ENCODE data around the gene MYO1D.
"Not testable (repeated sequence)": the region's sequence is repeated elsewhere in the genome, so short reads cannot be mapped to it uniquely, and the experiment has no call there.

MYO1D gene

DNA sequence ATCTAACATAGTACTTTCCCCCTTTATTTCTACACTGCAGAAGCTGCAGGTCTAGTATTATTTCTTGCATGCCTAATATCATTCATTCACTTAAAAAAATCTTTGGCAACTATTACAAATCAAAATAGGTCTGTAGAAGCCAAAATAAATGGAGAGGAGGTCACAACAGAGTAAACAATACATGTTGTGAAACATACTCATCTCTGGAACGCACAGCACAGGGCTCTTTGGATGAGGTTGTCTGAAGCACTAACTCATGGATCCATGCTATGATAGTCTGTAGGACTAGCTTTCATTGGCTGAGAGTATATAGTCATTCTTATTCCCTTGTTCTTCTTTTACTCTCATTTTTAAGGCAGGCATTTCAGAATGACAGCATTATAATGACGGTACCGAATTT is 21.3 kb downstream of the MYO1D start:
- DNase-seq (ENCODE audit: low read depth, low spot score), result no peak

DNA sequence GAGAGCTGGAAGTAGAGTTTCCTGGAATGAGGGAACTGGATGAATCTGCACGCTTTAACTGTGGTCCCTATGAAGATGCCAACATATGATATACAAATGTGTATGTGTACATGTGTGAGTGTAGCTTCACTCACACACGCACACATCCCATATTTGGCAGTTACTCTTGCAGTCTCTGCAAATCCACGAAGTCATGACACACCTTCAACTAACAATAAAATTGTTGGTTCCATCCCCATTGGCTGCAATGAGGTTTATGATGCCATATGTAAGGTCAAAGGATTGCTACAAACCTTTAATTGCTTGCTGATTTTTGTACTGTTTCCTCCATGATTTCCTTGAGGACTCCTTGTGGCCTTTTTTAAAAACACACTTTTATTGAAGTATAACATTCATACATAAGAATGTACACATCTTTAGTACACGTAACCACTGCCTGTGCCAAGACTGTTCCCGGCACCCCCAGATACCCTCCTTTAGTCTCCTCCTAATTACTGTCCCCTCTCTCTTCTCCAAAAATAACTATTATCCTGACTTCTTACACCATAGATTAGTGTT is 22.0 kb downstream of the MYO1D start:
- DNase-seq (ENCODE audit: low read depth, low spot score), result no peak

DNA sequence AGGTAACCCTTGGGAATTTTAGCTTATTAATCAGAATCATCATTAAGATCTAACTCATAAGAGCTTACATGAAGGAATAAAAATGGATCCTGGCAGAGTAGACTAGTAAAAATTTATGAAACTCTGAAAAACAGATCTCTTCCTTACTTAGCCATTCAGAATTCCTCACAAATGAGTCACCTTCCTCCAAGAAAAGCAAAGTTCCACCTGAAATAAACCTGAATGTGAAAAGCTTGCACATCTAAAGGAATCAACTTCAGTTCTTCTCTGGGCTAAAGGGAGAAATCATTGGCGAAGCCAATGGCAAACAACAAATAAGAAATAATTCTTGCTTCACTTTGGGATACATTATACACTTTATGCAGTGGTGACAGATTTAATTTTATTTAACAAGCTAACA is 22.7 kb downstream of the MYO1D start:
- no peak for DNase-seq (ENCODE audit: low read depth, low spot score)

DNA sequence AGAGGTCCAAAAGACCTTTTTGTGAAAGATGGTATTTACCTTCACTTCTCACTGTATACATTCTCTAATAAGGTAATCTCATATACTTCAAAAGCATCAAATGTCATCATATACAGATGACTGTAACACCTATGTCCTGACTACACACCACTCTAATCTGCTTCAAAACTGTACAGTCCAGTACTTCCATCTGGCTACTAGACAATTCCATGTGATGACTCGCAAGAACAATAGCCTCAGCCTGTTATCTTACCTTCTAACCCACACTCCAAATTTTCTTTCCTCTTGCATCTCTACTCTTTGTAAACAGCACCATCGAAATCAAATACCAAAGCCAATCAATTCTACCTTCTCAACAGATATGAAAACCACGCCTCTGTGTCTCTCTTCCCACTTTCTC is 24.1 kb downstream of the MYO1D start:
- DNase-seq (ENCODE audit: low read depth, low spot score), result no peak

DNA sequence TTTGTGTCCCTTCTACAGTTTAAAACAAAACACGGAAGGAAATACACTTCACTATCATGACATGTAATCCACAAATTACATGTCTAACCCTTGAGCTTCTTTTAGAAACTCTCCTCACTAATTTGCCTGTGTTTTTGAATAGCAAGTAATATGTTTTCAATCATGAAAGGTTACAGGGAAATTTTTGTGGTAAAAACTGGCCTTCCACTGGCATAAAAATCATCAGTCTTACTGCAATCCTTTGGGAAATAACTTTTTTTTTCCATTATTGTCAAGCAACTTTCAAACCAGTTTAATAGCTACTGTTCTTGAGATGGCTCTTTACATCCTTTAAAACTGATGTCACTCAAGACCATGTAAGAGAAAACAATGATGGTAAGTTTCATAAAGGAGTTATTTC is 27.0 kb downstream of the MYO1D start:
- DNase-seq (ENCODE audit: low read depth, low spot score), result no peak

DNA sequence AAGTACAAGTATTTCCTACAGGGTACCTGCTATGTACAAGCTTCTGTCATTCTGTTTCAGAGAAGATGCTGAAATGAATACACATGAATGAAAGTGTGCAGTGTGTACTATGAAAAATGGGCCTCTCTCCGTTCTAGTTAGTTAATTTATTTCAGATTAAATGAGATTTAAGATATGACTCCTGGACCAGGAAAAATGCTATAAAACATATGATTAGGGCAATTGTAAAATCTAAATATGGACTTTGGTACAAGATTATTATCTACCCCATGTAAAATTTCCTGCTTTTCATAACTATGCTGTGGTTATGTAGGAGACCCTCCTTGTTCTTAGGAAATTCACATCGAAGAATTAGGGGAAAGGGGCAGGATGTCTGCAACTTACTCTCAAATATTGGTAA is 28.9 kb downstream of the MYO1D start:
- no peak for DNase-seq (ENCODE audit: low read depth, low spot score)

DNA sequence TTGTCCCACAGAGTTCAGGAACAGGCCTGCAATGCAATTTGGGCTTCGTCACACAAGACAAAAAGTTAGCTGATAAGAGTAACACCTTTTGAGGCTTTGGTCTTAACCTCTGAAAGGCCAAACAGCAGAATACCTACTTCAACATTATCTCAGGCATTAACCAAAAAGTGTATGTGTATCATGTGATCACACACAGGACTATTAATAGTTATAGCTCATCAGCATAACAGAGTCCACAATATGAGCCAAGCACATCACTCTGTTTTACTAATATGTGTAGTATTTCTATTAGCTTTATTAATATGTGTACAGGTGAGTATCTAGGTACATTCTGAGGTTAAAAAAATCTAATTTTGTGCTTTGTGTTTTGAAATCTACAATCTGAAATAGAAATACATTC is 30.8 kb downstream of the MYO1D start:
- no peak for DNase-seq (ENCODE audit: low read depth, low spot score)

DNA sequence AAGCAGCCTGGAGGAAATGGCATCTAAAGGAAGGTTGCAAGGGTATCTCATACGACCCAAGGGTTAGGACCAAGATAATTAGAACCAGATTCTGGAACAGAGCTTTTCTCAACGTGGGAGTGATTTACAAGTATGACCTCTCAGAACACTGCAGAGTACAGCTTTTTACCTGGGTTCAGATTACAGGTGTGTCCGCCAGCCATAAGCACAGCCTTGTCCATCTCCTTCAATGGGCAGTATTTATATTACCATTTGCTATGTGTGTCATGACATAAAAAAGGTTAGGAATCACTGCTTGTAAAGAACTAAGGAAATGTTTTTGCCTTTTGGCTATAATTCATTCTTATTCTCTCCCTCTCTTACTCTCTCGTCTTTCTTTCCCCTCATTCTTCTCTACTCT is 36.7 kb downstream of the MYO1D start:
- DNase-seq (ENCODE audit: low read depth, low spot score), result no peak

DNA sequence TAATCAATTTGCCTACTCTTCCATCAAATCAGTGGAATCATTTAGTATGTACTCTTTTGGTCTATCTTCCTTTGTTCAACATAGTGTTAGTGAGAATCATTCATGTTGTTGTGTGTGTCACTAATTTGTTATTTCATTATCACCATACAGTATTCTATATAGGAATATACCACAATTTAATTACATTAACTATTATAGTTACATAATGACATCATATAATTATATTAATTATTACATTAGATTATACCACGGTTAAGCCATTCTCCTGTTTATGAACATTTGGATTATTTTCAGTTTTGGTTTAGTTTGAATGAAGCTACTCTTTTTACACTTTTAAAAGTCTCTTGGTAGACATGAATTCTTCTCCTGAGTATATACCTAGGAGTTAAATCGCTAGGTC is 40.4 kb downstream of the MYO1D start:
- no peak for DNase-seq (ENCODE audit: low read depth, low spot score)

DNA sequence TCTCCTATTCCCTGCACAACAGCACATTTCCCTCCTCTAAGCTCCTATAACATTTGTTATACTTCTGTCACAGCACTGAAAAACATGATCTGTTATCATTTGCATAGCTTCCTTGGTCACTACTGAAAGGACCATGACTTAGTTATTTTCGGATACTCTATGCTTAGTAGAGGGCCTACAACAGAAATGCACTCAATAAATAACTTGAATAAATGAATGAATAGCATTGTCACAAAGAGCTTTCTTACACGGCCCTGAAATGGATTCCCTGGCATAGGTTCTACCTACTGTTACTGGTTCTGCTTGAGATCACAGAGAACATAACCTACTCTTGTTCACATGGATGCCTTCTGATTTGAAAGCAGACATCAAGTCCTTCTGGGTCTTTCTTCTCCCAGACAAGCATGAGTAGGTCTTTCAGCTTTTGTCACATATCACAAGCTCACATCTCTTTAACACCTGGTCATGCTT is 41.6 kb downstream of the MYO1D start:
- DNase-seq (ENCODE audit: low read depth, low spot score), result no peak

DNA sequence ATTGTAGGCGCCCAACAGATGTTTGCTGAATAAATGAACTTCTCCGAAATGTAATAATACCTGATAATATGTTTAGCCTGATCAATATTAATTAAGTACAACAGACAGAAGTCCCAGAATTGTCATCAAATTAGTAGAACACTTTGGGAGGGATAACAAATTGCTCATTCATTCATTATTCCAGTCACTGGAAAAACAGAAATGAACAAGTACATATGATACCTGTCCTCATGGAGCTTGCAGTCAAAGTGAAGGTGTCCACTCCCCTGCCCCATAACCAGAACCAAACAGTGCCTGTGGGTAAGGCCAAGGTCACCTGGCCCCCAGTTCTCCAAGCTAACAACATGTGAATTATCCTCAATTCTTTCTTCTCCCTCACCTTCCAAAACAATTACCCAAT is 42.8 kb downstream of the MYO1D start:
- DNase-seq (ENCODE audit: low read depth, low spot score), result no peak

DNA sequence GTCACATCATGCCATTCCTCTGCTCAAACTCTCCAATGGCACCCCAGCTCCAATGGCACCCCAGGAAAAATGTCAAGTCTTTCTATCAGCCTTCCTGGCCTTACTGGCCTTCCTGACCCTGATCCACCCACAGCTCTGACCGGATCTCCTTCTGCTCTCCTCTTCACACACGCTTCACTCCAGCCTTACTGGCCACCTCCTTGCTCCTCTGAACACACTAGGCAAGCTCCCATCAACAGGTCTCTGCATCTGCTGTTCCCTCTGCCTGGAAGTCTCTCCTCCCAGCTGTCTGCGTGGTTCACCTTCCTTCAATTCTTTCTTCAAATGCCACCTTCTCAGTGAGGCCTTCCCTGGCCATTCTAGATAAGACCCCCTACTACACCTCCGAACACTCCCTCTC is 43.4 kb downstream of the MYO1D start:
- no peak for DNase-seq (ENCODE audit: low read depth, low spot score)

DNA sequence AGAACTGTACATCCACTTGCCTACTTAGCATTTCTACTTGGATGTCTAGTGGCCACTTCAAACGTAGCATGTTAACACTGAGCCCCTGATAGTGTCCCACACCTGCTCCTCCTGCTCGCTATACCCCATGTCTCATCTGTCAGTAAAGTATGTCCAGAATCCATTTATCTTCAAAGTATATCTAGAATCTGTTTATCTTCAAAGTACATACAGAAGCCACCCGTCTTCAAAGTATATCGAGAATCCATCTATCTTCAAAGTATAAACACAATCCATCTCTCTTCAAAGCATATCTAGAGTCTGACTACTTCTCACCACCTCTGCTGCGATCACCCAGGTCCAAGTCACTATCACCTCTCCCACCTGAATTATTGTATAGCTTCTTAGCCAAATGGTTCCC is 43.8 kb downstream of the MYO1D start:
- DNase-seq (ENCODE audit: low read depth, low spot score), result no peak

DNA sequence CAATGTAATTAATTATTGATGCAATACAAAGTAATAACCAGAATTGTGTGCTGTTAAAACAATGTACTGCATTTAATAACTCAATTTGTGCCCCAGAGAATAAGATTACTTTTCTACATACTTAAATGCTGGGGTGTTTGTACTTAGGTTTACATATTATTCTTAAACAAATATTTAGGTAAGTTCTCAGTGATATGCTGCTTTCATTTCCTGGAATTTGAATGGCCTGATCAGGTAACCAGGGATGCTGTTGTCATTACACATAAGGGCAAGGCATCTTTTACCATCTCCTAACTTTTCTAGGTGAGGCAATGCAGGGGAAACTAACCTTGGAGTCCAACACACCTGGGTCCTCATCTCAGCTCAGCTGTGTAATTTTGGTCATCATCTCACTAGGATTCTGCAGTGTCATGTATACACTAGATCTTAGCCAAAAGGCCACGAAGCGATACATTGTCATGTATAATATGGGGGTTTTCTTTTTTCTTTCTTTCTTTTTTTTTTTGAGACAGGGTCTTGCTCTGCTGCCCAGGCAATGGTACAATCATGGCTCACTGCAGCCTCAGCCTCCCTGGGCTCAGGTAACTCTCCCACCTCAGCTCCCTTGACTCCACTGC is 45.2 kb downstream of the MYO1D start:
- no peak for DNase-seq (ENCODE audit: low read depth, low spot score)

DNA sequence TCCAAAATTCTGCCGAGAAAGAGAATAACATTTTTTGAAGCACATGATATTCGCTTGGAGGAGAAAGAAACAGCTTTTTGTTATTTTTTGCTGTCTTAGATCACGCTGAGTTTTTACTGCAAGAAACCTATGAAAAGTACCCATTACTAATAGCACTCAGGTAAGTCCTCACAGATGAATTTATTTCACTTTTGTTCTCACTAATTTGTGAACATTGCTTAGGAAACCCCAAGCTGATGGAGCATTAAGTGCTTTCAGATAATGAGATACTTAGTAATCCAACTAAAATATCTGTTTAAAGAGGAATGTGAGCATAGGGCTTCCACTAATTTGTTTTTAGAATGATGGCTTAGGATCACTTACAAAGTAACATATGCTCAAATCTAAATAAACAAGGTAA is 45.7 kb downstream of the MYO1D start:
- no peak for DNase-seq (ENCODE audit: low read depth, low spot score)

DNA sequence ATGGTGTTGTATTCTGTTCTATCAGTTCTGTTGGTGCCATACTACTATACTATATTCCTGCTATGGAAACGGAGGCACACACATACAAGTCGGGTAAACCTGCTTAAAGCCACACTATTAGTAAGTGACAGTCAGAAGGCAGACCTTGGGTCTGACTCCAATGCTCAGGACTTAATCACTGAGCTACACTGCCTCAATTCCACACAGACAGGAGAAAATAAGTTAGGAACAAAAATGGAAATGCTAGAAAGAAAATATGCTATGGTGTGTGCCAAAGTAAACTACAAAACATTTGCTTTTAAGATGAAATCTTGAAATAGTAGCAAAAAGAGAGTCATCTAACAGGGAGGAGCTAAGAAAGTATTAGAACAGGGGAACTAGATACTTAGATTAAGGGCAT is 48.1 kb downstream of the MYO1D start:
- DNase-seq (ENCODE audit: low read depth, low spot score), result no peak

DNA sequence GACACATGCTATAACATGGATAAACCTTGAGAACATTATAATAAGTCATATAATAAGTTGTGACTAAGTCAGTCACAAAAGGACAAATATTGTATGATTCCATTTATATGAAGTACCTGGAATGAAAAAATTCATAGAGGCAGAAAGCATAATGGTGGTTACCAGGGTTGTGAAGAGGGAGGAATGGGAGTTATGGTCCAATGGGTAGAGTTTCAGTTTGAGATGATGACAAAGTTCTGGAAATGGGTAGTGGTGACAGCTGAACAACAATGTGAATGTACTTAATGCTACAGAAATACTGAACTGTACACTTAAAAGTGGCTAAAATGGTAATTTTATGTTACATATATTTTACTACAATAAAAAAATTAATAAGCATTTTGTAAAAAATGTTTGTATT is 49.7 kb downstream of the MYO1D start:
- DNase-seq (ENCODE audit: low read depth, low spot score), result no peak

DNA sequence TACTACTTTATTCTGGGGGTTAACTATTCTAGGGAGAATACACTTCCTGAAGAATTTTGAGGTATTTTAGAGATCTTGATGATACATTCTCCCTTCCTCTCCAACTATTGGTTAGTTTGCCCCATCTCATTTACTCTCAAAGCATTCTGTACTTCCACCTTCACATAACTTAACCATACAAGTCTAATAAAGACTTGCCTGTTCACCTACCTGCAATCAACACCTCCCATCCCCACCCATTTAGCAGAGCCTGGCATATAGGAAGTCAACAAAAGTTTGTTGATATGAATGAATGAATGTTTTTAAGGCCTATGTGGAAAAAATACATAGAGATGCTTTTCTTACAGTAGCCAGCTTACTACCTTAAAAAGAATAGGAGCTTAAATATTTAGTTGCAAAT is 50.8 kb downstream of the MYO1D start:
- no peak for DNase-seq (ENCODE audit: low read depth, low spot score)

DNA sequence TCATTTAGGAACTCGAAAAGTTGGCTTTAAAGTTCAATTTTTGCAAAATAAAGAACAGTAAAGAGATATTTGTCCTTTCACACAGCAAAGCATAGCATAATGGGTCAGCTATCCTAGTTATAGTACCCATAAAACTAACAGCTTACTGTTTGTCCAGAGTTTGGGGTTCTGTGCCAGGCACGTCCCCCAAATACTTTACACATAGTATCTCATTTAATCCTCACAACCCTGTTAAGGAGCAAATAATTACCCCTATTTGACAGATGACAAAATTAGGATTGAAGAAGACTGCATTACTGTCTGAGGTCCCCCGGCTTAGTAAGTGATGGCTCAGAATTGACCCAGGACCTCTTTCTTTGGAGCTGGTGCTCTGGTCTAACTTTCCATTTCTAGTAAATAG is 52.6 kb downstream of the MYO1D start:
- no peak for DNase-seq (ENCODE audit: low read depth, low spot score)

DNA sequence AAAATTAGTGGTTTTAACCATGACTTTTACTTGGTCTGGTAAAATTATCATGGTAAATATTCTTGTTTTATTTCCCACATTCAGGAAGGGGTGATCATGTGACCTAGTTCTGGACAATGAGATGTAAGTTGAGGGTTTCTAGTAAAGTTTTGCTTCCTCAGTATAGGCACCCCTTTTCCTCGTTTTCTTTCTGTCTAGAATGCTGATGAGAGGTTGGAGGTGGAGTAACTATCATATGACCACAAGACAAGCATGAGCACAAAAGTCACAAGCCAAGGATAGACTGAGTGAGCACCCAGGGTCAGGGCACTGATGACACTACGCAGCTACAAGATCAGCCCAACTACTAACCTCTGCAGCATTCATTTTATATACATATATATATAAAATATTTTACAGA is 53.9 kb downstream of the MYO1D start:
- no peak for DNase-seq (ENCODE audit: low read depth, low spot score)

DNA sequence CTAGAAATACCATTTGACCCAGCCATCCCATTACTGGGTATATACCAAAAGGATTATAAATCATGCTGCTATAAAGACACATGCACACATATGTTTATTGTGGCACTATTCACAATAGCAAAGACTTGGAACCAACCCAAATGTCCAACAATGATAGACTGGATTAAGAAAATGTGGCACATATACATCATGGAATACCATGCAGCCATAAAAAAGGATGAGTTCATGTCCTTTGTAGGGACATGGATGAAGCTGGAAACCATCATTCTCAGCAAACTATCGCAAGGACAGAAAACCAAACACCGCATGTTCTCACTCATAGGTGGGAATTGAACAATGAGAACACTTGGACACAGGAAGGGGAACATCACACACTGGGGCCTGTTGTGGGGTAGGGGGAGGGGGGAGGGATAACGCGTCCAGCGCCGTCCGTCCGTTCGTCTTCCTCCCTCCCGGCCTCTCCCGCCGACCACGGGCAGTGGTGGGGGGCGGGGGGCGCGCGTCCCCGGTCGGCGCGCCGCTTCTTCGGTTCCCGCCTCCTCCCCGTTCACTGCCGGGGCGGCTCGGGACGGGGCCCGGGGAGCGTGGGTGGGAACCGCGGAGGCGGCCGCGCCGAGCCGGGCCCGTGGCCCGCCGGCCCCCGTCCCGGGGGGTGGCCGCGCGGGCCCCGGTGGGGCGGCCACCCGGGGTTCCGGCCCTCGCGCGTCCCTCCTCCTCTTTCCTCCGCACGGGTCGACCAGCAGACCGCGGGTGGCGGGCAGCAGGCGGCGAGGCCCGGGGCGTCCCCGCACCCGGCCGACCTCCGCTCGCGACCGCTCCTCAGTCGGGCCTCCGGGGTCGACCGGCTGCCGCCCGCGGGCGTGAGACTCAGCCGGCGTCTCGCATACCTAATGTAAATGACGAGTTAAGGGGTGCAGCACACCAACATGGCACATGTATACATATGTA is 54.7 kb downstream of the MYO1D start:
- DNase-seq (ENCODE audit: low read depth, low spot score), result not testable (repeated sequence)

DNA sequence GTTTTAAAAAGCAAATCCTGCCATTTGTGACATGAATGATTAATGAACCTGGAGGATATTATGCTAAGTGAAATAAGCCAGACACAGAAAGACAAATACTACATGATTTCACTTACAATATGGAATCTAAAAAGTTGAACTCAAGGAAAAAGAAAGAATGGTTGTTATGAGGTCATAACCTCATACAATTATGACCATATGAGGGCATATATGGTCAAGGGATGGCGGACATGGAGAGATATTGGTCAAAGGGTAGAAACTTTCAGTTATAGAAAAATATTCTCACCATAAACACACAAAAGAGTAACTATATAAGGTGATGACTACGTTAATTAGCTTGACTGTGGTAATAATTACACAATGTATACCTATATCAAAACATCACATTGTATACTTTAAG is 56.5 kb downstream of the MYO1D start:
- no peak for DNase-seq (ENCODE audit: low read depth, low spot score)

DNA sequence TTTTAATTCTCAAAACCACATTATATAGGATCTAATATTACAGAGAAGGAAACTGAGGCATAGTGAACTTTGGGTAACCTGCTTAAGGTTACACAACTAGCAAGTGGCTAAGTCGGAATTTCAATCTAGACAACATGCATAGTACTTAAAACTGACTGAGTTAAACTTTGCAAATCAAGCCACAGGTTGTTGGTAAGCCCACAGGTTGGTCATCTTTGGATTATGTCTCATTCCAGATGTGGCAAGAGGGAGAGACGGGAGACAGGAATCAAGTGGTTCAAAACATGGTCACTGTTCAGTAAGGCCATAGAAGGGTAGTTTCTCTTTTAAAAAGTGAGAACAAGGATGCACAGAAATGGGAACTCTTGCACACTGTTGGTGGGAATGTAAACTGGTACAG is 57.1 kb downstream of the MYO1D start:
- no peak for DNase-seq (ENCODE audit: low read depth, low spot score)
